IPS DF 6.9 (cell line): Measurements from ENCODE around the gene BTRC.
"Not testable (repeated sequence)": the region's sequence is repeated elsewhere in the genome, so short reads cannot be mapped to it uniquely, and the experiment has no call there.

Experiments used
- DNase-seq: peaks from one replicate; pipeline ENCODE4 v3.0.0-alpha.2; 2013; ENCODE audit warnings: low read depth, low spot score
- H3K27ac ChIP-seq: one replicate; pipeline ENCODE4 v1.5.1; 2013; ENCODE audit warnings: low read length, control low read depth
- H3K27me3 ChIP-seq: 2 replicates; pipeline ENCODE4 v1.6.1; 2013; ENCODE audit warnings: mild to moderate bottlenecking, low read length; ENCODE audit not compliant: control insufficient read depth, insufficient read depth
- H3K36me3 ChIP-seq: 2 replicates; pipeline ENCODE4 v1.6.1; 2013; ENCODE audit warnings: low read length; ENCODE audit not compliant: control insufficient read depth, insufficient read depth
- H3K4me1 ChIP-seq: 2 replicates; pipeline ENCODE4 v1.6.1; 2013; ENCODE audit warnings: low read length; ENCODE audit not compliant: control insufficient read depth, insufficient read depth
- H3K4me3 ChIP-seq: 2 replicates; pipeline ENCODE4 v1.5.1; 2013; ENCODE audit warnings: mild to moderate bottlenecking, low read length
- H3K9me3 ChIP-seq: 2 replicates; pipeline ENCODE4 v1.6.1; 2013; ENCODE audit warnings: low read length, inconsistent platforms; ENCODE audit not compliant: control insufficient read depth, insufficient read depth
- WGBS: extraction: QIAGEN DNeasy Blood & Tissue Kit; methylation state at CpG from one replicate; pipeline ENCODE4 v1.1.7; 2013; ENCODE audit warnings: mixed read lengths, missing lambda C conversion rate; ENCODE audit not compliant: insufficient read length, insufficient coverage; 5-methylcytosine and 5-hydroxymethylcytosine counted together

BTRC gene

GRCh38 chr10:101405001-101405400 lies 51.0 kb downstream of the BTRC start:
- Histone ChIP-seq H3K4me3 (no peak overlapping the region), H3K4me1 (peaks cover 1% of the 10 kb centered on the region; the same call in 1 of the 2 replicates), H3K9me3 (no peaks in the 10 kb centered on the region), H3K27me3 (no peaks in the 10 kb centered on the region), H3K36me3 (no peaks in the 10 kb centered on the region), H3K27ac (no peak overlapping the region)
- no CpG with 5 or more reads among the region's 2 CpGs for WGBS
- no peak for DNase-seq

GRCh38 chr10:101411598-101411997 lies 57.6 kb downstream of the BTRC start:
- H3K4me3 ChIP-seq: no peak overlapping the region
- no peaks in the 10 kb centered on the region for H3K4me1 ChIP-seq
- no peak overlapping the region for H3K27ac ChIP-seq
- no peaks in the 10 kb centered on the region for H3K9me3 ChIP-seq
- no peak for DNase-seq
- H3K36me3 ChIP-seq: no peaks in the 10 kb centered on the region
- H3K27me3 ChIP-seq: no peaks in the 10 kb centered on the region

- H3K27me3 ChIP-seq: no peaks in the 10 kb centered on the region
- no peak overlapping the region for H3K4me3 ChIP-seq
- H3K27ac ChIP-seq: no peak overlapping the region
- no peaks in the 10 kb centered on the region for H3K4me1 ChIP-seq
- no CpG with 5 or more reads among the region's 2 CpGs for WGBS
- no peaks in the 10 kb centered on the region for H3K9me3 ChIP-seq
- no peaks in the 10 kb centered on the region for H3K36me3 ChIP-seq
- DNase-seq: no peak
Observed at GRCh38 chr10:101414034-101414433, 60.1 kb downstream of the BTRC start.

- DNase-seq: no peak
- no peaks in the 10 kb centered on the region for H3K36me3 ChIP-seq
- H3K4me3 ChIP-seq: no peak overlapping the region
- no peak overlapping the region for H3K27ac ChIP-seq
- no peaks in the 10 kb centered on the region for H3K9me3 ChIP-seq
- H3K27me3 ChIP-seq: no peaks in the 10 kb centered on the region
- no CpG with 5 or more reads among the region's 3 CpGs for WGBS
- H3K4me1 ChIP-seq: no peaks in the 10 kb centered on the region
Observed at GRCh38 chr10:101415884-101416283, 61.9 kb downstream of the BTRC start.

- WGBS: no CpG with 5 or more reads among the region's 1 CpG
Observed at GRCh38 chr10:101421967-101422366, 68.0 kb downstream of the BTRC start.

GRCh38 chr10:101425535-101425934 lies 71.6 kb downstream of the BTRC start:
- no peaks in the 10 kb centered on the region for H3K36me3 ChIP-seq
- no peak for DNase-seq
- H3K4me3 ChIP-seq: no peak overlapping the region
- no peaks in the 10 kb centered on the region for H3K4me1 ChIP-seq
- no peak overlapping the region for H3K27ac ChIP-seq
- no peaks in the 10 kb centered on the region for H3K9me3 ChIP-seq
- WGBS: no CpG with 5 or more reads among the region's 4 CpGs
- no peaks in the 10 kb centered on the region for H3K27me3 ChIP-seq

More at GRCh38 chr10:101421967-101422366, 68.0 kb downstream of the BTRC start:
- not testable (repeated sequence) for H3K4me3 ChIP-seq, H3K27me3 ChIP-seq, DNase-seq, H3K9me3 ChIP-seq, H3K27ac ChIP-seq, H3K4me1 ChIP-seq, H3K36me3 ChIP-seq

GRCh38 chr10:101428036-101428435 lies 74.1 kb downstream of the BTRC start:
- Histone ChIP-seq H3K4me3 (no peak overlapping the region), H3K27me3 (no peaks in the 10 kb centered on the region), H3K36me3 (no peaks in the 10 kb centered on the region), H3K27ac (no peak overlapping the region), H3K9me3 (no peaks in the 10 kb centered on the region), H3K4me1 (no peaks in the 10 kb centered on the region)
- DNase-seq: no peak
- 100% methylated on average over 1 of the region's 3 CpGs for WGBS

- no CpG with 5 or more reads among the region's 3 CpGs for WGBS
- no peaks in the 10 kb centered on the region for H3K36me3 ChIP-seq
- no peaks in the 10 kb centered on the region for H3K4me1 ChIP-seq
- no peak for DNase-seq
- no peaks in the 10 kb centered on the region for H3K27me3 ChIP-seq
- no peak overlapping the region for H3K4me3 ChIP-seq
- H3K9me3 ChIP-seq: no peaks in the 10 kb centered on the region
- H3K27ac ChIP-seq: no peak overlapping the region
Observed at GRCh38 chr10:101429423-101429822, 75.5 kb downstream of the BTRC start.

- Histone ChIP-seq H3K4me1 (no peaks in the 10 kb centered on the region), H3K27ac (no peak overlapping the region), H3K4me3 (no peak overlapping the region), H3K9me3 (no peaks in the 10 kb centered on the region), H3K27me3 (no peaks in the 10 kb centered on the region), H3K36me3 (no peaks in the 10 kb centered on the region)
- no CpG with 5 or more reads among the region's 6 CpGs for WGBS
- DNase-seq: no peak
Observed at GRCh38 chr10:101436302-101436701, 82.3 kb downstream of the BTRC start.

GRCh38 chr10:101438881-101439391 lies 85.0 kb downstream of the BTRC start:
- Histone ChIP-seq H3K36me3 (no peaks in the 10 kb centered on the region), H3K27ac (no peak overlapping the region), H3K4me1 (no peaks in the 10 kb centered on the region), H3K9me3 (no peaks in the 10 kb centered on the region), H3K27me3 (no peaks in the 10 kb centered on the region), H3K4me3 (no peak overlapping the region)
- WGBS: no CpG with 5 or more reads among the region's 5 CpGs
- DNase-seq: no peak

- Histone ChIP-seq H3K4me1 (no peaks in the 10 kb centered on the region), H3K27ac (no peak overlapping the region), H3K36me3 (no peaks in the 10 kb centered on the region), H3K4me3 (no peak overlapping the region), H3K9me3 (no peaks in the 10 kb centered on the region), H3K27me3 (no peaks in the 10 kb centered on the region)
- DNase-seq: peak; percentile 9
- WGBS: no CpG with 5 or more reads among the region's 17 CpGs
Observed at GRCh38 chr10:101441541-101442455, 87.8 kb downstream of the BTRC start.
